ENCODE measurements around the gene EXOSC7.

DNA sequence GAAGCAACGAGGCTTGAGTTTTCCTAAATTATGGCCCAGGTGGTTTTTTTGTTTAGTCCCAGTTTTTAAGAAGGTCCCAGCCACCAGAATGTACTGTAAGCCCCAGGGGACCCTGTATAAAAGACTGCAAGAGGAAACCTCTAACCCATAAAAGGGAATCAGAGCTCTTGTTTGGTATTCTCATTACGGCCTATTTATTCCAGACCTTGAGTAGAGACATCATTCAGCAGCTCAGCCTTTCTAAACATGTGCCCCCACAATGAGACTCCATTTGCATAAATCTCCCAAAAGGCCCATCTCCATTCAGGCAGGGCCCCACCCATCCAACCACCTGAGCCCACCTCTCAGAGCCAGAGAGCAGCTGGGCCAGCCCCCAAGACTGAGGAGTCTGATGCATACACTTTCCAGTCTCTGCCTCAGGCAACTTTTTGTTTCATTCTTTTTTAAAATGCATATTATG, 25.7 kb upstream of the EXOSC7 start:
- TF ChIP-seq, protein P1, sequence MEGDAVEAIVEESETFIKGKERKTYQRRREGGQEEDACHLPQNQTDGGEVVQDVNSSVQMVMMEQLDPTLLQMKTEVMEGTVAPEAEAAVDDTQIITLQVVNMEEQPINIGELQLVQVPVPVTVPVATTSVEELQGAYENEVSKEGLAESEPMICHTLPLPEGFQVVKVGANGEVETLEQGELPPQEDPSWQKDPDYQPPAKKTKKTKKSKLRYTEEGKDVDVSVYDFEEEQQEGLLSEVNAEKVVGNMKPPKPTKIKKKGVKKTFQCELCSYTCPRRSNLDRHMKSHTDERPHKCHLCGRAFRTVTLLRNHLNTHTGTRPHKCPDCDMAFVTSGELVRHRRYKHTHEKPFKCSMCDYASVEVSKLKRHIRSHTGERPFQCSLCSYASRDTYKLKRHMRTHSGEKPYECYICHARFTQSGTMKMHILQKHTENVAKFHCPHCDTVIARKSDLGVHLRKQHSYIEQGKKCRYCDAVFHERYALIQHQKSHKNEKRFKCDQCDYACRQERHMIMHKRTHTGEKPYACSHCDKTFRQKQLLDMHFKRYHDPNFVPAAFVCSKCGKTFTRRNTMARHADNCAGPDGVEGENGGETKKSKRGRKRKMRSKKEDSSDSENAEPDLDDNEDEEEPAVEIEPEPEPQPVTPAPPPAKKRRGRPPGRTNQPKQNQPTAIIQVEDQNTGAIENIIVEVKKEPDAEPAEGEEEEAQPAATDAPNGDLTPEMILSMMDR (IDR thresholded peaks at IDR 0.05) = no peak
- TF ChIP-seq POLR2A (IDR thresholded peaks at IDR 0.05) = no peak

Data from adrenal gland (tissue), 5 donors.